ENCODE results near the gene PPP1R13B.

PPP1R13B gene

DNA sequence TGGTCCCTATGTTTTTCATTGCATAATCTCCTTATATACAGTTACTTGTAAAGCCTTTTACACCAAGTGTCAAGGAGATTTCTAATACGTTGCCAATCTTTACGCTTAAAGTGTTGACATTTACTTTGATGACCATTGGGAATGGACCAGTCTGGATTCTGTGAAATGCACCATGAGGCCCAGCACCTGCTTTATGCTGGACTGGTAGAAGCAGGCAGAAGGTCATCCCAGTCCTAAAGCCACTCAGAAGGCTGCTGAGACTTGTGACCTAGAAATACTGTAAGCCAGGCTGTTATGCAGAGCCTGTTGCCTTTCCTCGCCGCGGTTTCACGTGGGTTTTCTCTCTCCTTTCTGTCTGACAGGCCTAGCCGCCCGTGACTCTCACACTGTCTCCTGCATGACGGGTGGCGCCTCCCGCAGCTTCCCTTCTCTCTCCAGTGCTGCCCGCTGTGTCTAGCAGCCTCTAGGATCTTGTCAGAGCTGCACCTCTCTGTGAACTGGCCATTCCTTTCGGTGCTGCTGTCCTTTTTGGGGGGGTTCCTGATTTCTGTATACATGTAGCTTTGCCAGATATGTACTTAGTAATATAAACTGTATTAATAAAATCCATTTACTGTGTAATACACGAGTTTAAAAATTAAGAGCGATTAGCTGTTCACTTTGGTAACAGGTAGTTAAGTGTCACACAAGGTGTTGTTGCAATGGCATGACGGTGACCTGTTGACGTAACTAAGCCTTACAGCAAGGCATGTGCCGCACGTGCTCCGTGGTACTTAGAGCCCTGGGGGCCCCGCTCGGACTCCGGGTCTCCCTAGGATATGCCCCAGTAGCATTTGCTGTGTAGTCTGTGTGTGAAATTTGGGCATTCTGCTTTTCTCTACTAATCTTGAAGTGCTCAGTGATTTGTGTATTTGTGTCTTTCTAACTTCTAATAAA is 161.8 kb downstream of the PPP1R13B start:
- no peak for DNase-seq (ENCODE audit: low spot score)

- no peak for DNase-seq (ENCODE audit: low spot score)
Measured at GRCh38 chr14:103684871-103685270, 162.5 kb downstream of the PPP1R13B start.

- DNase-seq (ENCODE audit: low spot score) = no peak
Measured at GRCh38 chr14:103684471-103684870, 162.9 kb downstream of the PPP1R13B start.

Small RNAs within 50 kb of the gene (small RNA-seq; reads per million reads assigned to genes)
- gene RF00019 = 0 reads per million in 2 experiments
- 0 reads per million in 2 experiments for gene RF00280
